HG02840 (cell line): ENCODE data around the gene PLTP.
"Not testable (repeated sequence)": the region's sequence is repeated elsewhere in the genome, so short reads cannot be mapped to it uniquely, and the experiment has no call there.

Experiments
- ATAC-seq: cut with Tn5 transposase; IDR thresholded peaks from one replicate; pipeline ENCODE4 v1.9.1; 2021; ENCODE audit warnings: mild to moderate bottlenecking, moderate library complexity, moderate number of reproducible peaks; ENCODE audit not compliant: unreplicated experiment, low FRiP score

The PLTP gene

DNA sequence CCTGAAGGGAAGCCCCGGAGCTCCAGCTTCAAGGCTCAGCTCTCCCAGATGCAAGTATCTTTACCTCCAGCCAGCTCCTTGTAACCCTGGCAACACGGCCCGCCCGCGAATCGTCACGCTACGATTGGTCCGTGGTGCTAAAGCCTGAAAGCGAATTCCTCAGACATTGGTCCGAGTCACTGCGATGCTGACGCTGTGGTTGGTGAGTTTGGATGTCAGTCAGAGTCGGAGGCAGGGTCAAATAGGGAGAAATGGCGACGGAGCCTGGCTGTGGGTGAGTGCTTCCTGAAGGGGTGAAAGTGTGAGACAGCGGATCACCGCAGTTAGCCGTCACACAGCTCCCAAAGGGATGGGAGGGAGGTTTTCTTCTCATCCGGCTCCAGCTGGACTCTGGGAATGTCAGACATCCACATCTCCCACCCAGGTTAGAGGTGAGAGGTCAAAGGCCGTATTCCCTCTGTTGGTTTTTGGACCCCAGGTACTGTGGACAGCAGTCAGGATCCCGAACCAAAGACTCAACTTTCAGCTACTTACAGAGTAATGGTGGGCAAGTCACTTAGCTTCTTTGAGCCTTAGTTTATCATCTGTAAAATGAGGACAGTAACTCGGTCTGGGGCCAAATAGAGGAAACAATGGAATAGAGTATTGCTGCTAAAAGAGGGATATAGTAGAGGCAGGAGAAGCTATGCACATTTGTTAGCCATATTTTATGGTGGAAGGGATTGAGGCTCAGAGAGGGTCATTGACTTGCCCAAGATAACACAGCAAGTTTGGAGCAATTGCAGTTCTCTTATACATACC lies 30.8 kb downstream of the PLTP start, which contains the start of gene ZSWIM1:
Gene ZSWIM1, plus strand, starts transcription at position 240 of the 801 bp plus-strand sequence. CDS start 1,366 bp downstream, outside the sequence.
- peak; percentile 98 for ATAC-seq

DNA sequence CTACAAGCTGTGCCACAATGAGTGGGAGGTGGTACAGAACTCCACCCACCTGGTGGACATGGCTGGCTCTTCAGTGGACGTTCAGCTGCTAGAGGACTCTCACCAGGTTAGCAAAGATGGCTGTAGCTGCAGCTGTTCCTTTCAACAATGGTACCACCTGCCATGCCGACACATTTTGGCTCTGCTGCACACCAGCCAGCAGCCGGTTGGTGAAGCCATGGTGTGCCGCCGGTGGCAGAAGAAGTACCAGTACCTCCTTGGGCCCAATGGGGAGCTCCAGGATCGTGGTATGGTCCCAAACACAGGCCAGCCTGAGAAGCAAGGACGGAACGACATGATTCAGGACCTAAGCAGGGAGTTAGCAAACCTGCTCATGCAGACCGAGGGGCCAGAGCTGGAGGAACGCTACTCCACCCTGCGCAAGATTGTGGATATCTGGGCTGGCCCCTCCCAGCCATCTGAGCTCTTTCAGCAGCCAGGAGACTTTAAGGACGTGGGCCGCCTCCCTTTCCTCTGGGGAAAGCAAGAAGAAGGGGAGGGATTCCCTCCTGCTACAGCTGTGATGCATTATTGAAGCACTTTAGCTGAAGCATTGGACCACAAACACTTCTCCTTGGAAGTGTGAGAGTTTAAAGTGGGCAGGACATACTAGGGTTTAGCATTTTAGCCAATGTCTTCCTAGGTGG lies 33.7 kb downstream of the PLTP start:
- no peak for ATAC-seq

DNA sequence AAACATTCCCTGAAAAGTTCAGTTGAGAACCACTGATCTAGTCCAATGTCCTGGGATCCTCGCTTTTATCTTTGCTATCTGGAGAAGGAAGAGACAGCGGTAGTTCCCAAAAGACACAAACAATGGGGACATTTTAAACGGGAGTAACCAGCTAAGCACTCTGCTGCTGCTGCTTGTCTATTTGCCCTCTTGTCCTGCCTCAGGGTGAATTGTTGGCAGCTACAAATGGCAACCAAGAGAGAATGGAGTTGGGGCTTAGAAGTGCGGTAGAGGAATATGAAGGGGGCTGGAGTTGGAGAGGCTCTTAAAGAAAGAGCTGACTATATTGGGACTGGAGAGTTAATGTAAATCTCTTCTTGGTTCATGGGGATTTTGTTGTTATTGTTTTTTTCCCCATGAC lies 37.4 kb downstream of the PLTP start:
- ATAC-seq = no peak

DNA sequence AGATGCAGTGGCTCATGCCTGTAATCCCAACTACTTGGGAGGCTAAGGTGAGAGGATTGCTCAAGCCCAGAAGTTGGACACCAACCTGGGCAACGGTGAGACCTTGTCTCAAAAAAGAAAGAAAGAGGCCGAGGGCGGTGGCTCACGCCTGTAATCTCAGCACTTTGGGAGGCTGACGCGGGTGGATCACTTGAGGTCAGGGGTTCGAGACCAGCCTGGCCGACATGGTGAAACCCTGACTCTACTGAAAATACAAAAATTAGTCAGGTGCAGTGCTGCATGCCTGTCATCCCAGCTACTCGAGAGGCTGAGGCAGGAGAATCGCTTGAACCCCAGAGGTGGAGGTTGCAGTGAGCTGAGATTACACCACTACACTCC lies 37.9 kb downstream of the PLTP start:
- ATAC-seq = not testable (repeated sequence)

DNA sequence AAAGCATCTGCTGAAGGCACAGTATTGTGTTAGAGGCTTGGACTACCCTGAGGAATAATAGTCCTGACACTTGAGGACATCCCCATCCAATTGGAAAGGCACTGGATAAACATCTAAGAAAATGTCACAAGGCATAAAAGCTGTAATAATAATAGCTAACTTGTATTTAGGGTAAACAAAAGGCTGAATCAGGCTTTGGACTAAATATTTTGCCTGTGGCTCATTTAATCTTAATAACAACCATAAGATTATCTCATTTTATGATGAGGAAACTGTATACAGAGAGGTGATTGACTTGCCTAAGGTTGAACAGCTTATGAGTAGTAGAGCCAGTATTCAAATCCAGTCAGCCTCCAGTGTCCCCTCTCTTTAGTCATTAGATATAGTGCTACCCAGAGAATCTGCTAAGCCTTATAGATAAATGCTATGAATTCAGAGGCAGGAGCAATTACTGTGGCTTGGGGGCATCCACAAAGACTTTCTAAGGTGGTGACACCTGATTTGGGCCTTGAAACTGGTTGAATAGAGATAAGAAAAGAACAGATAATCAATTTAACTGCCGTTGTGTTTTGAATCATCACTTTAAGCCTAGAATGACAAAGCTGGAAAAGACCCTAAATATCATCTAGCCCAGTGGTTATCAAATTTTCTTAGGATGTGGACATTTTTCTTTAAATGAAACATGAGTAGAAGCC lies 38.4 kb downstream of the PLTP start:
- ATAC-seq = no peak

DNA sequence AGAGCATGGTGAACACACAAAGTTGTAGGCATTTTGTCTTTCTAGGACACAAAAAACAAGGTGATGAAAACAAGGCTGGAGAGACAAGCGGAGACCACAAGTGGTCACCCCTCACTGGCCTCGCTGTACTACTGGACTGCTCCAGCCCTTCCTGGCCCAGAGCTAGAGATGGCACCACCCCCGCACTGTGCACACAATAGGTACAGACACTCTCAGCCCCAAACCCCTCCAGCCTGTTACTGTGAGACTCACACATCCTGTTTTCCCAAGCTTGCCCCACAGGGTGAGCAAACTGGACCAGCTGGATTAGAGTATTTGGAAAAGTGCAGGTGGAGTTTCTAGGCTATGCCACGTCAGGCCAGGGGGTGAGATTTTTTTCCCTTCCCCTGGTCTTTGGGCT lies 39.3 kb downstream of the PLTP start:
- ATAC-seq = no peak

DNA sequence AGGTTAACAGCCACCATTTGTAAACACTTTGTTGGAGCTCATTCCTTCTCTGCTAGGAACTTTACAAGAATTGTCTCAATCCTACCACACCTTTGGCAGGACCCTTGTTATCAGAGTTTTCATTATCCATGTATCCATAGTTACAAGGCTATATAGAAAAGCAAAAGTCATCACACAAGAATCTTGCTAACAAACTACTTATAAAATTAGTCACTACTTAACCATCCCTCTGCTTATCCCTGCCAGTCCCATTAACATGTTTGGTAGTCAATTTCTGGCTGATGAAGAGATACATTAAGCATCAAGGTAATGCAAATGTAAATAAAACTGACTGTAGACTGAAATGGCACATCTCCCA lies 44.2 kb downstream of the PLTP start:
- no peak for ATAC-seq

DNA sequence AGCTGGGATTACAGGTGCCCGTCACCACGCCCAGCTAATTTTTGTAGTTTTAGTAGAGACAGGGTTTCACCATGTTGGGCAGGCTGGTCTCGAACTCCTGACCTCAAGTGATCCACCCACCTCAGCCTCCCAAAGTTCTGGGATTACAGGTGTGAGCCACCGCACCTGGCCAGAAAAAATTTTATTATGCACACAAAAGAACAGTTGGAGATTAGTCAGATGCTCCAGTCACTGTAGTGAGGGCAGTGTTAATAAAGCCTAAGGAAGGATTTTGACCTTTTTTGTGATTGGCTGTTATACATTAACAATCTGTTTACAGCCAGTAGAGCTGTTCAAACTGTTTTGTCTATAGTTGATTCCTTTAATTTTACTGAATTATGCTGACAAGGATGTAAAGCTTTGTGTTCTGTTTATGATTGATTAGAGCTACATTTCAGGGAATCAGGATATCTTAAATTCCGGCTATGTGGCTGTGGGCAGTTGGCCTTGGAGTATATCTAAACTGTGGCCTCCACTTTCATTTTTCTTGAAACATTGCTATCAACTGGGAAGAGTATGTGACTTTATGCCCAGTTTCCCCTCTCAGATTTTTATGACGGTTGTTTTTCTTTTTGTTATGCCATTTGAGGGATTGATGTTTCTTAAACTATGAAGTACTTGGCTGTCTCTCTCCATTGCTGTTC lies 44.7 kb downstream of the PLTP start:
- no peak for ATAC-seq

DNA sequence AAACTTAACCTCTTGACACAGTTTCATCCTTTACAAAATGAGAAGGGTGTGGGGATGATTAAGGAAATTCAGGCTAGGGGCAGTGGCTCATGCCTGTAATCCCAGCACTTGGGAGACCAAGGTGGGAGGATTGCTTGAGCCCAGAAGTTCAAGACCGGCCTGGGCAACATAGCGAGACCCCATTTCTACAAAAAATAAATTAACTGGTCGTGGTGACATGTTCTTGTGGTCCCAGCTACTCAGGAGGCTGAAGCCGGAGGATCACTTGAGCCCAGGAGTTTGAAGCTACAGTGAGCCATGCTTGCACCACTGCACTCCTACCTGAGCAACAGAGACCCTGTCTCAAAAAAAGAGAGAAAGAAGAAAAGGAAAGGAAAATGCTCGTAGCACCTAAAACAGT lies 45.5 kb downstream of the PLTP start:
- no peak for ATAC-seq

DNA sequence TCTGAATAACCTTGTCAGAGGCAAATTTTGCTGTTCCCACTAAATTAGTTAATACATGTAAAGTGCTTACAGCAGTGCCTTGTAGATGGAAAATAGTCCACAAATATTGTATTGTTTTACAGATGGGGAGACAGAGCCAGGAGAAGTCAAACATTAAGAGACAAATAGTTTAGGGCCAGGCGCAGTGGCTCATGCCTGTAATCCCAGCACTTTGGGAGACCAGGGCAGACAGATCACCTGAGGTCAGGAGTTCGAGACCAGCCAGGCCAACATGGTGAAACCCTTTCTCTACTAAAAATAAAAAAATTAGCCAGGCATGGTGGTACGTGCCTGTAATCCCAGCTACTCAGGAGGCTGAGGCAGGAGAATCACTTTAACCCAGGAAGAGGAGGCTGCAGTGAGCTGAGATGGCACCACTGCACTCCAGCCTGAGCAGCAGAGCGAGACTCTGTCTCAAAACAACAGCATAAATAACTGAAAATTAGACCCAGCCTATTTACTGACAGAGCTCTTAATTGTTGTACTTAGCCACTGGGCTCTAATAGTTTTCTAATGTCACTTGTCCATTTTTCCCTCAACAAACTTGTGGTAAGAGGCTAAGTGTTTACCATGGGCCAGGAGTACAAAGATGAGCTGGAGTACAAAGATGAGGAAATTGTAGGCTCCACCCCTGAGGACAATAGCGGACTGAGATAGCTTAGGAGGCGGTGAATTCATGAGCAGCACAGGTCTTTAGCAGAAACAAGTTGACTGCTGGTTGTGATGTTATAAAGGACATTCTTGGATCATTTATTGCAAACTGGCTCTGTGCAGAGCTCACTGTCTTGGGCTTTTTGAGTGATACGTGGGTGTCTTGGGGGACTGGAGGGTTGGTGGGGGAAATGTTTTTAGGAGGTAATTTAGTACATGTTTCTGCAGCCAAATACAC lies 48.1 kb downstream of the PLTP start:
- no peak for ATAC-seq

DNA sequence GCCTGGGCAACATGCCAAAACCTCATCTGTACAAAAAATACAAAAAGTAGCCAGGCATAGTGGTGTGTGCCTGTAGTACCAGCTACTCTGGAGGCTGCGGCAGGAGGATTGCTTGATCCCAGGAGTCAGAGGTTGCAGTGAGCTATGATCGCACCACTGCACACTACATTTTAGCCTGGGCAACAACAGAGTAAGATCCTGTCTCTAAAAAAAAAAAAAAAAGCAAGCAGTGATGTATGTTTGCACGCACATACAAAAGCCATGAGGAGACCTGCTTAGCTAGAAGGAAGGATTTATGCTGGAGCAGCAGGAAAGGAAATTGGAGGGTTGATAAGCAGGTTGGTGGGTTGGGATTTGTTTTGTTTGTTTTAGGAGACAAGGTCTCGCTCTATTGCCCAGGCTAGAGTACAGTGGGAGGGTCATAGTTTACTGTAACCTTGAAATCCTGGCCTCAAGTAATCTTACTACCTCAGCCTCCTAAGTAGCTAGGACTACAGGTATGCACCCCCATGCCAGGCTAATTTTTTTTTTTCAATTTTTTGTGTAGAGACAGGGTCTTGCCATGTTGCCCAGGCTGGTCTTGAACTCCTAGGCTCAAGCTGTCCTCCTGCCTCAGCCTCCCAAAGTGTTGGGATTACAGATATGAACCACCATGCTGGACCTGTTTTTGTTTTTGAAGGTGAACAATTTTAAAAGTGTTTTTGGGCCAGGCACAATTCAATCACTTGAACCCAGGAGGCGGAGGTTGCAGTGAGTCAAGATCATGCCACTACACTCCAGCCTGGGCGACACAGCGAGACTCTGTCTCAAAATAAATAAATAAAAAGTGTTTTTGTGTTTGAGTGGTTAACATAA lies 50.5 kb downstream of the PLTP start:
- ATAC-seq = no peak

DNA sequence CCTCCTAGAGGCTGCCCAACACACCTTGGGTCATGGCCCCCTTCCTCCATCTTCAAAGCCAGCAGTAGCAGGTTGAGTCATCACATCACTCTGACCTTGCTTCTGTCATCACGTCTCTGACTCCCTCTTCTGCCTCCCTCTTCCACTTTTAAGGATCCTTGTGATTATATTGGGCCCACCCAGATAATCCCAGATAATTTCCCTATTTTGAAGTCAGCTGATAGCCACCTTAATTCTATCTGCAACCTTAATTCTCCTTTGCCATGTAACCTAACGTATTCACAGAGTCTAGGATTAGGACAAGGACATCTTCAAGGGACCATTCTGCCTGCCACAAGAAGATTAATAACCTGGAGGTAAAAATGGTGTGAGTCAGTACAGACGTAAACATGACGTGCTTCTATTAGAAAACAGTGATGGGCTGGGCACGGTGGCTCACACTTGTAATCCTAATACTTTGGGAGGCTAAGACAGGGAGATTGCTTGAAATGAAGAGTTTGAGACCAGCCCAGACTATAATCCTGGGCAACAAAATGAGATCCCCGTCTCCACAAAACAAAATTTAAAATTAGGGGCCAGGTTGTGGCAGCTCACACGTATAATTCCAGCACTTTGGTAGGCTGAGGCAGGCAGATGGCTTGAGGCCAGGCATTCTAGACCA lies 51.3 kb downstream of the PLTP start:
- ATAC-seq = no peak

DNA sequence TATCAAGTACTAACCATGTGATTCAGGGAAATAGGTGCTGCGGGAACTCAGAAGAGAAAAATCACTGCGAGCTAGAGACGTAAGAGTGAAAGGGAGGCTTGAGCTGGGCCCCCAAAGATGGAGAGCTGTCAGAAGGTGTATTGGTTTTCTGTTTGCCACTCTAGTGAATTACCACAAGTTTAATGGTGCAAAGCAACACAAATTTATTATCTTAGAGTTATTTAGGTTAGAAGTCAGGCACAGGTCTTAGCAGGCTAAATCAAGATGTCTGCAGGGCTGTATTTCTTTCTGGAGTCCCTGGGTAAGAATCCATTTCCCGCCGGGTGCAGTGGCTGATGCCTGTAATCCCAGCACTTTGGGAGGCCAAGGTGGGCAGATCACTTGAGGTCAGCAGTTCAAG lies 52.0 kb downstream of the PLTP start:
- ATAC-seq = no peak

DNA sequence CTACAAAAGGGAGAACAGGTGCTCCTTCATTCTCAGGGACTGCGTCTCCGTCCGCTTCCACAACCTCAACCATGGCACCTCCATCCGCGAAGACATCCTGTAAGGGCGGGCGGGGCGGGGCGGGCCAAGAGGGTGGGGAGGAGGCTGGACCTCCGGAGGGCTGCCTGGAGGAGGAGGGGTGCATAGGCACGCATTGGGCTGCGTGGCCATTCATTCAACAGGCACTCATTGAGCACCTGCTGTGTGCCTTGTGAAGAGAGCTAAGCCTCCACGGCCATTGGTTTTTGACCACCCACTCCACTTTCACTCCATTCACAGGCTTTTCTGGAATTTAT lies 54.1 kb downstream of the PLTP start:
- peak; percentile 6 for ATAC-seq

DNA sequence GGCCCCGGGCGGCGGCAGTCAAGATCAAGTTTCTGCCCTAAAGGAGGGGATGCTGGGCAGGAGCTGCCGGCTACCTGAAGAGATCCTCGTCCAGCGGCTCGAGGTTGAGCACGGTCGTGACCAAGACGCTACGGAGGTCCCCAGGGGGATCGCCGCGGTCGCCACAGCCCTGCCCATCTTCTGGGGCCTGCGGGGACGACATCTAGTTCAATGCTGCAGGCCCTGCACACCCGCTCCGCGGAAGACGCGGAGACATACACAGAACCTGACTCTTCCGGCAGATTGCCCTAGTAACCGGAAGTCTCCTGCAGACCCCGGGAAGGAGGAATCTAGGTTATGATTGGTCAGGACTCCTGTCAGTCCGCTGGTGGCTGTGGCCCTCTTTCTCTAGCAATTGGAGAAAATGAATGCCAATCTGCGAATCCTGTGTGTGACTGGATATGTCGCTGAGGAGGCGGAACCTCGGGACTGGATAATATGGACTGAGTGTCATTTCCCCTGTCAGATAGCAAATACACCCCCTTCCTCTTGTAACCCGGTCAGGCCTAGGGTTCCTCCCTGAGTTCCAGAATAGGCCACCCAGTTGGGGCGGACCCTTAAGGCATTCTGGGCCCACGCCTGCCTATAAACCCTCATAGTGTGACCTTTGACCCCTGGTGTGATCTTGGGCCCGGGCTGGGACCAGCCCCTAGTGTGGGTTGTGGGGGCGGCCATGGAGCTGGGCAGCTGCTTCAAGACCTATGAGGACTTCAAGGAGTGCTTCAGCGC lies 54.7 kb downstream of the PLTP start, which contains the start of the genes ACOT8 and ZSWIM3:
Gene ACOT8, minus strand, starts transcription at position 279 of the 768 bp plus-strand sequence. Its CDS starts 77 bp downstream, at position 202.
Gene ZSWIM3, plus strand, starts transcription at position 501 of the 768 bp plus-strand sequence. Its CDS starts 212 bp downstream, at position 713.
- ATAC-seq = peak; percentile 98

DNA sequence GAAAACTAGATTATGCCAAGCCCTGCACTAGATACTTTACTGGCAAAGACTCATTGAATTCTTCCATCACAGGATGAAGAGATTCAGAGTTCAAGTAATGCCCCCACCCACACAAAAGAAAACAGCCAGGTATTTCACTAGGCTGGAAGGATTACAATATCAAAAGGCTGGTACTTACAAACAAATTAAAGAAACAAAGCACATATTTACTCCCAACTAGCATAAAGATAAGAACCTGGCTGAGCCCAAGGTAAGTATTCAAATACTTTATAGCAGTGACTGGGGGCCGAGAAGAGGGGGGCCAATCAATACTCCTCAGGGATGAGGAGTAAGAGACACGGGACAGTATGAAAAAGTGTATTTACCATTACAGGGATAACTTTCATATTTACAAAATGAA lies 58.5 kb downstream of the PLTP start:
- no peak for ATAC-seq

DNA sequence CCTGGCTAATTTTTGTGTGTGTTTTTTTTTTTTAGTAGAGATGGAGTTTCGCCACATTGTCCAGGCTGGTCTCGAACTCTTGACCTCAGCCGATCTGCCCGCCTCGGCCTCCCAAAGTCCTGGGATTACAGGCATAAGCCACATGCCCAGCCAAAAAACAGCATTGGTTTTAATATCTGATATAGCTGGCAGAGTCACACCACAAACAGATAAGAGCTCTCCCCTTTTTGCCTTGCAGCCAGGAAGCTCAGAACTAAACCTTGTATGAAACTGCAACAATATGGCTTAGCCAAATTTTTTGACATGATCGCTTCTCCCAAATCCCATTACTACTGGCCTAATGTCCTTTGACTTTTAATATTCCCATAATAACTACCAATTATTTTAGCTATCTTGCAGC lies 59.6 kb downstream of the PLTP start:
- ATAC-seq = no peak

DNA sequence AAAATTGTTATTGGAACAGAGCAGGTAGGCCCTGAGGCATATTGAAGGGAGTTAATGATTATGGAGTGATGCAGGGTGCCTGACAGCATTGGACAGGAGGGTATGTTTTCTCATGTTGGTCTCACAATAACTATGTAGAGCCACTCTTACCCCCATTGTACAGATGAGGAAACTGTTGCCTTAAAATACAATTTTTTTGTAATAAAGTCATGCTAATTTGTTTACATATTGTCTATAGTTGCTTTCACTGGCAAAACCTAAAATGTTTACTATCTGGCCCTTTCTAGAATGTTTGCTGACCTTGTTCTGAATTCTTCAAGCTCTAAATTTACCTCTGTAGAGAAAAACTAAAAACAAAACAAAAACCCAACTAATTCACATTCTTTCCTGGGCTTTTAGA lies 60.5 kb downstream of the PLTP start:
- ATAC-seq = no peak
